K562 (cell line): ENCODE measurements around the gene SND1. TPM values are rescaled to one million over a fixed set of nuclear protein-coding genes. Genes with fewer than 3 reads are reported as not detected.

Experiments
- ATF6 ChIP-seq: sonication (generic); formaldehyde crosslinking; IDR thresholded peaks from 2 replicates; pipeline ENCODE4 v1.4.0; 2020; ENCODE audit warnings: mild to moderate bottlenecking, missing genetic modification reagents
- FOSL1 ChIP-seq: fragments of 200-800 bp; sonication (Bioruptor generic); conservative IDR thresholded peaks from 2 replicates; pipeline ENCODE4 v1.6.1; 2016; ENCODE audit warnings: missing genetic modification characterization, missing compliant biosample characterization
- NR2C1 ChIP-seq, 2 experiments: fragments of 450-650 bp; IDR thresholded peaks; 2 replicates each; pipeline ENCODE4 v1.6.1; 2017; ENCODE audit warnings: mild to moderate bottlenecking in 2 of 2, antibody characterized with exemption in 1 of 2, inconsistent platforms in 1 of 2, missing compliant biosample characterization in 1 of 2, missing genetic modification characterization in 1 of 2
- ZNF282 ChIP-seq: sonication (generic); formaldehyde crosslinking; IDR thresholded peaks from 2 replicates; pipeline ENCODE4 v1.8.1; 2023; ENCODE audit warnings: missing genetic modification reagents
- polyA plus RNA-seq, 8 experiments: library from polyadenylated mRNA; depleted of rRNA in 4 of 8; stranded (reverse) in 5 of 8; unstranded in 3 of 8; fragments of >200 nt; fragmentation: Nextera tagmentation in 2 of 8; fragmentation: Illumina TruSeq in 1 of 8; extraction: Ambion mirVana in 2 of 8; extraction: Trizol in 1 of 8; gene quantifications; 2 replicates each; pipeline versions ENCODE4 v1.2.1 to v1.2.3, GENCODE V29; 2011 to 2014; ENCODE audit warnings: inconsistent platforms in 1 of 8, missing spikeins in 1 of 8
- total RNA-seq, 7 experiments: library from RNA; depleted of rRNA in 6 of 7; stranded (reverse); fragments of >200 nt in 6 of 7; fragmentation: Illumina TruSeq in 2 of 7; extraction: Trizol in 2 of 7; gene quantifications; 2 replicates each; pipeline versions ENCODE4 v1.2.1 to v1.2.3, GENCODE V29; 2011 to 2021; ENCODE audit warnings: low replicate concordance in 1 of 7
- TF ChIP-seq, protein P1 (sequence below), 2 experiments: IDR thresholded peaks in 1 of 2; conservative IDR thresholded peaks in 1 of 2; 2 replicates each; pipeline ENCODE4 v1.6.1; 2016; ENCODE audit warnings: low read depth in 2 of 2, mild to moderate bottlenecking in 1 of 2, missing compliant biosample characterization in 1 of 2, missing genetic modification characterization in 1 of 2, moderate library complexity in 1 of 2

SND1 gene
- total and polyA plus RNA-seq, 9 of the 15 experiments (the other 6 are each of a cell fraction or from before 2014, with no cell fraction given) = 46.5 to 307 (median 191) TPM

GRCh38 chr7:127907110-127908040, 255.4 kb downstream of the SND1 start (continued):
- TF ChIP-seq, protein P1, sequence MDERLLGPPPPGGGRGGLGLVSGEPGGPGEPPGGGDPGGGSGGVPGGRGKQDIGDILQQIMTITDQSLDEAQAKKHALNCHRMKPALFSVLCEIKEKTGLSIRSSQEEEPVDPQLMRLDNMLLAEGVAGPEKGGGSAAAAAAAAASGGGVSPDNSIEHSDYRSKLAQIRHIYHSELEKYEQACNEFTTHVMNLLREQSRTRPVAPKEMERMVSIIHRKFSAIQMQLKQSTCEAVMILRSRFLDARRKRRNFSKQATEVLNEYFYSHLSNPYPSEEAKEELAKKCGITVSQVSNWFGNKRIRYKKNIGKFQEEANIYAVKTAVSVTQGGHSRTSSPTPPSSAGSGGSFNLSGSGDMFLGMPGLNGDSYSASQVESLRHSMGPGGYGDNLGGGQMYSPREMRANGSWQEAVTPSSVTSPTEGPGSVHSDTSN (CRISPR knock-in tag; IDR thresholded peaks at IDR 0.05; ENCODE audit: low read depth) = no peak
- TF ChIP-seq, protein P1 (tag; conservative IDR thresholded peaks at IDR 0.05; ENCODE audit: low read depth) = peak; percentile 43; the same call in 1 of the 2 replicates
- TF ChIP-seq ZNF282 (CRISPR knock-in tag) = no peak
- TF ChIP-seq NR2C1 (IDR thresholded peaks at IDR 0.05) = no peak
- TF ChIP-seq NR2C1 (tag; IDR thresholded peaks at IDR 0.05) = 0 out of 2 replicates have a peak, but pooled peaks have one; percentile 39
- peak; percentile 75 for TF ChIP-seq FOSL1 (tag)
- TF ChIP-seq ATF6 = peak; percentile 30; the same call in 1 of the 2 replicates
